NCI-H128 (cell line): ENCODE data around the gene GSC.

Experiments
- DNase-seq: peaks from one replicate; lab custom pipeline; 2025; ENCODE audit not compliant: unreplicated experiment; lab: John Stamatoyannopoulos, UW

GSC gene

GRCh38 chr14:94772548-94772947 is 2.6 kb upstream of the GSC start:
- DNase-seq: no peak

GRCh38 chr14:94771906-94772490 is 2.1 kb upstream of the GSC start:
- no peak for DNase-seq

GRCh38 chr14:94771158-94771905 is 1.4 kb upstream of the GSC start:
- DNase-seq: no peak

DNA sequence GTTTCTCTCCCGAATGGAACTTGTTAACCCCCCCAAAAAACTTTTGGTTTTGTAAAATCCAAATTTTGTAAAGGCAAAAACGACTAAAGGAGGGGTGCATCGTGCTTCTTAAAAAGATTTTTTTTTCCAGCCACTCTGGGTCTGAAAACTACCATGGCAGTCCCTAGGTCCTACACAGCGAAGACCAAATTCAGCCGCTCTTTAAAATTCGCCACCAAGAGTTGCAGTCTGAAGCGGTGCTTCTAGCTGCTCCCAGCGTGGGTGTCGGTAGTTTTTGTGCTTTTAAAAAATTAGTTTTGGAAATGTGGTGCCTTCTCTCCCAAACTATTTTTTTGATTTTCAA is 873 bp upstream of the GSC start:
- DNase-seq: no peak

- DNase-seq: no peak
These were observed 387 bp upstream of the GSC start for GRCh38 chr14:94770251-94770749.

GRCh38 chr14:94768521-94769390 is 1.2 kb downstream of the GSC start:
- no peak for DNase-seq

- DNase-seq: no peak
These were observed 1.8 kb downstream of the GSC start for GRCh38 chr14:94768141-94768520.

DNA sequence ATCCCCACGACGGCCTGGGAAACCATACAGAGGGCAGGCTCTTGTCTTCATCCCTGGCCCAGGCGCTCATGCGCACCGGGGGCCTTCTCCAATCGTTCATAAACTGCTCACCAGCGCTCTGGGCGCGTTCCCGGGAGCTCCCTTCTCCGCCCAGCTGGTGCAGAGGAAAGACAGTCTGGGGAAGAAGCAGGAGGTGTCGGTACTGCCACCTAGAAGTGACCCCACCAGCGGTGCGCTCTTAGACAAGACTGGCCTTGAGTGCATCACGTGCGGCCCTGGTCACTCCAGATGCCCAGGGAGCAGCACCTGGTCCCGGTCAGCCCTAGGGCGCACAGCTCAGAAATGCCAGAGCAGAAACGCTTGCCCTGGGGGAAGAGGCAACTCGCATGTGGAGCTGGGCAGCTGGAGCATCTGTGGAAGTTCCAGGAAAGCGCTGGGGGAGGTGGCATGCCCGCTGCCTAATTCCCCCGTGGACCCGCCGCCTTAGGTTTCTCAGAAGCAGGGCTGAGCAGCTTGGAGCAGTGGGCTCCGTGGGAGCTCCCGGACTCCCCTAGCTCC is 2.5 kb downstream of the GSC start:
- DNase-seq: no peak

GRCh38 chr14:94764573-94764972 is 5.3 kb downstream of the GSC start:
- DNase-seq: no peak

- no peak for DNase-seq
These were observed 7.5 kb downstream of the GSC start for GRCh38 chr14:94762431-94762830.

GRCh38 chr14:94761997-94762377 is 7.9 kb downstream of the GSC start:
- DNase-seq: no peak

- peak; percentile 61 for DNase-seq
These were observed 8.4 kb downstream of the GSC start for GRCh38 chr14:94761348-94761996.

GRCh38 chr14:94756310-94756882 is 13.5 kb downstream of the GSC start:
- DNase-seq: no peak

GRCh38 chr14:94754391-94754942 is 15.4 kb downstream of the GSC start:
- no peak for DNase-seq

DNA sequence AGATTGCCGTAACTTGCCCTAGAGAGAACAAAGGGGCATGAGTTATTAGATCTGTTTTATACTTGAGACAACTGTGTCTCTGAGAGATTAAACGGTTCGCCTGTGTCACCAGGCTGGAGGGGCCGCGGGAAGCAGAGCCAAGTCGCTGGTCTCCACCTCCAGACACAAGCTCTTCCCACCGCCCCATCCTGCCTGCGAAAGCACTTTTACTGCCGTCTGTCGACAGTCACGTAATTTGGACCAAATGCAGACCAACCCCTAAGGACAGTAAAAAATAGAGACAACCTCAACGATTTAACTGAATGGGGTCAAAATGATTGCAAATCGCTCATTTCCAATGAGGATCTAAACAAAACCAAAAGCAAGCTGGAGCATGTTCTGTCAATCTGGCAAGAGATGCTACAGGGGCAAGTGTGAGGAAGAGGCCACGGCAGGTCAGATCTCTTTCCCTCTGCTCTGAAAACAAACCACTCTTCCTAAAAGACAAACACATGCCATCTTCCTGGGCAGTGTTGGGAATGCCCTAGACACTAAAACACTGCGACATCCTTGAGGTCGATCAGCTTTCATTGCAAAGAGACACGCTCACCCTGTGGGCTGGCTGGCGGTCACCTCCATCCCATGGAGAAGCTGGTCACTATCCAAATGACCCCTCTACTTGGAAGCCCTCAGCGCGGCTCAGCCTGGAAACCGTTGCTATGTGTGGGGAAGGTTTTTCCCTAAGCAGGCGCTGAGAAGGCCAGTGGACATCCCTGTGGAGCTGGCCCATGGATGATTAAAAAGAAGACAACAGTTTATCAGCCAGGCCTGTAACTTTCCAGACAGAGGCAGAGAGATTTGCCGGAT is 17.1 kb downstream of the GSC start:
- DNase-seq: no peak

- DNase-seq: no peak
These were observed 18.0 kb downstream of the GSC start for GRCh38 chr14:94751956-94752355.

- no peak for DNase-seq
These were observed 18.6 kb downstream of the GSC start for GRCh38 chr14:94751321-94751720.

GRCh38 chr14:94750371-94750770 is 19.5 kb downstream of the GSC start:
- DNase-seq: no peak

DNA sequence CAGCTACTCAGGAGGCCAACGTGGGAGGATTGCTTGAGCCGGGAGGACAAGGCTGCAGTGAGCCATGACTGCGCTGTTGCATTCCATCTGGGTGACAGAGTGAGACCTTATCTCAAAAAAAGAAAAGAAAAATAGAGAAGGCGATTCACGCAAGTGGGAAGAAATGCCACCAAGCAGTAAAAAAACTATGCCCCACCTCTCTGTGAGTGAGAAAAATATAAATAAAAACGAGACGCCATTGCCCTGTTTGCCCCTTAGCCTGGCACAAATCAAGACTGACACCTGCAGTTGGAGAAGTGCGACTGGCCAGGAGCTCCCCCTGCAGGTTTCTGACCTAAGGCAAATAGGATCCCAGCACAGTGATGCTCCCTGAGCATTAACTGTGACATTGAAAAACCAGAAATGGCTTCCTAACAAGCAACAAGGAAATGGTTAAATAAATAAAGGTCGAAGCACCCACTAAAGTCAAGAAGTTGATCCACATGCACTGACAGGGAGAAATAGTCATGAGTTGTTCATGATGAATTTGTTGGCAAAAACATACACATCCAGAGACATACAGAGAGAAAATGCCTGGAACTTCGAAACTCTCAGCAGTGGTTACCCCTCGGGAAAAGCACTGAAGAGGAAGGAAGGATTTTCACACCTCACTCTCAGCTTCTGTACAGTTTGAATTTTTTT is 21.1 kb downstream of the GSC start:
- DNase-seq: no peak
